ENCODE measurements around the gene RTL10.

Gene RTL10

GRCh38 chr22:19844377-19845053 is 10.2 kb downstream of the RTL10 start:
- no peak overlapping the region for H2AFZ ChIP-seq (ENCODE audit: low read depth, low read length, severe bottlenecking)
- no peak overlapping the region for H3K4me2 ChIP-seq (ENCODE audit: low read depth, low read length, poor library complexity, severe bottlenecking)
- TF ChIP-seq EZH2phosphoT487 (conservative IDR thresholded peaks at IDR 0.05; ENCODE audit: low read length) (no peak), CTCF (IDR thresholded peaks at IDR 0.05; ENCODE audit: insufficient read depth, low read length, poor library complexity, severe bottlenecking) (no peak)
- H3K36me3 ChIP-seq (ENCODE audit: low read length), result no peaks in the 10 kb centered on the region
- no peaks in the 10 kb centered on the region for H3K9me3 ChIP-seq (ENCODE audit: insufficient read depth, low read length)
- no peak overlapping the region for H3K9ac ChIP-seq (ENCODE audit: low read length)
- H3F3A ChIP-seq (ENCODE audit: insufficient read depth), result no peaks in the 10 kb centered on the region
- no peaks in the 10 kb centered on the region for H3K9me2 ChIP-seq (replicated peaks; ENCODE audit: insufficient read depth, low read length)
- no peaks in the 10 kb centered on the region for H3K27me3 ChIP-seq (ENCODE audit: low read length)
- no peak overlapping the region for H3K4me3 ChIP-seq (ENCODE audit: insufficient read depth, low read length, poor library complexity, severe bottlenecking)
- no peaks in the 10 kb centered on the region for H3K79me2 ChIP-seq (ENCODE audit: insufficient read depth, low read length)
- H4K20me1 ChIP-seq (ENCODE audit: low read depth, low read length), result no peaks in the 10 kb centered on the region
- H3K27ac ChIP-seq (ENCODE audit: low read depth, low read length), result no peak overlapping the region

DNA sequence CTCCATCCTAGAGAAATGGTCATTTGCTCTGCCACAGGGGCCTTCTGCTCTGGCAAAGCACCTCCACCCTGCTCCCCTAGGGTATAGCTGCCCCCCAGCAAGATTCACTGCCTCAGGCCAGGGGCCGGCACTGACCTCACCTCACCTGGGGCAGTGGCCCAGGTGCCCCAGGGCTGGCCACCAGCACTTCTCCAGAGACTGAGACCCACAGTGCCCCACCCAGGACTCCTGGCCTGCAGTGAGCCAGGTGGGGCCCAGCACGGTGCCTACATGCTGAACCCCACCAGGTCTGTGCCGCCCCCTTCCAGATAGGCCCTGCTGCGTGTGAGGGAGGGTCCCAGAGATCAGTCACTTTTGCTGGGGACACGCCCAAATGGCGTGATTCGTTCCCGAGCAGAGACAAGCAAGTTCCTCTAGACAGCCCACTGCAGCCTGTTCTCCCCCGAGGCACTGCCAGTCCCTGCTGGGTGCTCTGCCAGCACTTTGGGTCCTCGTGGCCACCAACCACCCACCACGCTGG is 10.8 kb downstream of the RTL10 start:
- H3K27ac ChIP-seq (ENCODE audit: low read depth, low read length), result no peak overlapping the region
- TF ChIP-seq EZH2phosphoT487 (conservative IDR thresholded peaks at IDR 0.05; ENCODE audit: low read length) (no peak), CTCF (IDR thresholded peaks at IDR 0.05; ENCODE audit: insufficient read depth, low read length, poor library complexity, severe bottlenecking) (no peak)
- no peaks in the 10 kb centered on the region for H3K27me3 ChIP-seq (ENCODE audit: low read length)
- no peaks in the 10 kb centered on the region for H3F3A ChIP-seq (ENCODE audit: insufficient read depth)
- H3K4me2 ChIP-seq (ENCODE audit: low read depth, low read length, poor library complexity, severe bottlenecking), result no peak overlapping the region
- H3K79me2 ChIP-seq (ENCODE audit: insufficient read depth, low read length), result no peaks in the 10 kb centered on the region
- H3K4me3 ChIP-seq (ENCODE audit: insufficient read depth, low read length, poor library complexity, severe bottlenecking), result no peak overlapping the region
- no peak overlapping the region for H2AFZ ChIP-seq (ENCODE audit: low read depth, low read length, severe bottlenecking)
- H3K36me3 ChIP-seq (ENCODE audit: low read length), result no peaks in the 10 kb centered on the region
- H3K9me2 ChIP-seq (replicated peaks; ENCODE audit: insufficient read depth, low read length), result no peaks in the 10 kb centered on the region
- H3K9me3 ChIP-seq (ENCODE audit: insufficient read depth, low read length), result no peaks in the 10 kb centered on the region
- H3K9ac ChIP-seq (ENCODE audit: low read length), result no peak overlapping the region
- H4K20me1 ChIP-seq (ENCODE audit: low read depth, low read length), result no peaks in the 10 kb centered on the region

GRCh38 chr22:19843107-19843856 is 11.4 kb downstream of the RTL10 start:
- Histone ChIP-seq H3K27me3 (ENCODE audit: low read length) (no peaks in the 10 kb centered on the region), H3K27ac (ENCODE audit: low read depth, low read length) (no peak overlapping the region), H3F3A (ENCODE audit: insufficient read depth) (no peaks in the 10 kb centered on the region), H3K79me2 (ENCODE audit: insufficient read depth, low read length) (no peaks in the 10 kb centered on the region), H3K4me2 (ENCODE audit: low read depth, low read length, poor library complexity, severe bottlenecking) (no peak overlapping the region), H3K9me3 (ENCODE audit: insufficient read depth, low read length) (no peaks in the 10 kb centered on the region), H4K20me1 (ENCODE audit: low read depth, low read length) (no peaks in the 10 kb centered on the region), H3K36me3 (ENCODE audit: low read length) (no peaks in the 10 kb centered on the region), H3K4me3 (ENCODE audit: insufficient read depth, low read length, poor library complexity, severe bottlenecking) (no peak overlapping the region), H3K9me2 (replicated peaks; ENCODE audit: insufficient read depth, low read length) (no peaks in the 10 kb centered on the region), H3K9ac (ENCODE audit: low read length) (no peak overlapping the region), H2AFZ (ENCODE audit: low read depth, low read length, severe bottlenecking) (no peak overlapping the region)
- TF ChIP-seq EZH2phosphoT487 (conservative IDR thresholded peaks at IDR 0.05; ENCODE audit: low read length), result no peak
